Sigmoid colon (tissue), 7 donors: Measurements from ENCODE around the gene ZNF24. TPM values are rescaled to one million over a fixed set of nuclear protein-coding genes. Genes with fewer than 3 reads are reported as not detected.

Experiments used
- DNase-seq: peaks from one replicate; pipeline ENCODE4 v3.0.0-alpha.2; 2019
- H3K27ac ChIP-seq, 4 donors: fragments of 200-600 bp; sonication (generic); one replicate each; pipeline ENCODE4 v1.5.1; 2016 to 2019; ENCODE audit warnings: mild to moderate bottlenecking in 1 of 4
- H3K27me3 ChIP-seq, 3 donors: fragments of 200-600 bp; sonication (generic); one replicate each; pipeline ENCODE4 v1.5.1; 2019; ENCODE audit warnings: mild to moderate bottlenecking in 1 of 3
- H3K36me3 ChIP-seq, 4 donors: fragments of 200-600 bp; sonication (generic); one replicate each; pipeline ENCODE4 v1.5.1; 2016 to 2019
- H3K4me1 ChIP-seq, 4 donors: fragments of 200-600 bp; sonication (generic); one replicate each; pipeline ENCODE4 v1.5.1; 2017 to 2019
- H3K4me3 ChIP-seq, 4 donors: fragments of 200-600 bp; sonication (generic); one replicate each; pipeline ENCODE4 v1.5.1; 2017 to 2019; ENCODE audit warnings: mild to moderate bottlenecking in 2 of 4, moderate library complexity in 1 of 4
- H3K9me3 ChIP-seq, 4 donors: fragments of 200-600 bp in 3 of 4; sonication (generic) in 3 of 4; one replicate each; pipeline versions ENCODE4 v1.5.1 to v1.6.1; 2013 to 2019
- CTCF ChIP-seq, 4 experiments: fragments of 450-650 bp in 3 of 4; fragments of 200-600 bp in 1 of 4; IDR thresholded peaks; one replicate each; pipeline ENCODE4 v1.5.1; 2016 to 2019; ENCODE audit warnings: antibody characterized with exemption in 4 of 4, mild to moderate bottlenecking in 3 of 4, moderate library complexity in 2 of 4
- EP300 ChIP-seq, 4 donors: sonication (generic); formaldehyde crosslinking; IDR thresholded peaks; one replicate each; pipeline ENCODE4 v1.6.1; 2017; ENCODE audit warnings: antibody characterized with exemption in 4 of 4
- POLR2A ChIP-seq, 2 donors: fragments of 450-650 bp; IDR thresholded peaks; one replicate each; pipeline ENCODE4 v1.6.1; 2016; ENCODE audit warnings: antibody characterized with exemption in 2 of 2, mild to moderate bottlenecking in 2 of 2, moderate library complexity in 2 of 2
- POLR2AphosphoS5 ChIP-seq, 4 donors: sonication (generic); formaldehyde crosslinking; IDR thresholded peaks; one replicate each; pipeline ENCODE4 v1.6.1; 2017; ENCODE audit warnings: antibody characterized with exemption in 4 of 4
- WGBS, 2 donors: extraction: QIAGEN DNeasy Blood & Tissue Kit; methylation state at CpG; one replicate each; pipeline ENCODE4 v1.1.7; 2013; 5-methylcytosine and 5-hydroxymethylcytosine counted together
- intact Hi-C: fragments of 100-400 bp; cut with DNase I; formaldehyde crosslinking; loops from one replicate; pipeline ENCODE4 v1.15.1; 2023
- polyA plus RNA-seq, 3 donors: library from polyadenylated mRNA; stranded (reverse); fragments of 200-250 nt; gene quantifications; one replicate each; pipeline ENCODE4 v1.2.3, GENCODE V29; 2013
- total RNA-seq, 4 donors: library from RNA; depleted of rRNA; stranded (reverse); fragments of >200 nt; gene quantifications; one replicate each; pipeline ENCODE4 v1.1.0, GENCODE V29; 2016
- donor health status: healthy with polysubstance abuse.
- donor health status: Bipolar disorder and iron deficiency.
- donor health status: healthy.

Gene ZNF24
- total and polyA plus RNA-seq, 7 donors = 12.0 to 49.4 (median 32.4) TPM

DNA sequence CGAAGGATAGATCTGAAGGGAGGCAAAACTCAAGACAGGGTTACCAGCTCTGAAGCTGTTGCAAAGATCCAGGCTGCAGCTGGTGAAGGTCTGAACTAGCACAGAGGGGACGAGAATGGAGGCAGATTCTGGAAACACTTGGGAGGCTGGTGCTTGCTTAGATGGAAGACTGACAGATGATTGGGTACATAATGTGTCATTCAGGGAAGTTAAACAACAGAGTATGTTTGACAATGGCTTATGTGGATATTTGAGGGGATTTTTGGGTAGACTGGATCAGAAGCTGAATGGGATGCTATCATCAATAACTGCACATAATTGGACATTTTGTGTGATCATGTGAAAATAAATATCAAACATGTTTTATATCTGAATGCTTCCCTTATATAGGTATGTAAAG is 35.2 kb upstream of the ZNF24 start:
- WGBS, 2 donors = 85 to 86% methylated on average over 2 of the region's 2 CpGs
- TF ChIP-seq POLR2A (IDR thresholded peaks at IDR 0.05) = no peak
- TF ChIP-seq POLR2AphosphoS5 (IDR thresholded peaks at IDR 0.05) = no peak
- no peak for TF ChIP-seq EP300 (IDR thresholded peaks at IDR 0.05)
- no peak for TF ChIP-seq CTCF (IDR thresholded peaks at IDR 0.05)
- Histone ChIP-seq H3K27me3 (no peaks in the 10 kb centered on the region), H3K27ac (no peak overlapping the region), H3K9me3 (no peaks in the 10 kb centered on the region), H3K4me1 (peaks cover 0 to 11% (median 5%) of the 10 kb centered on the region in 4 donors), H3K36me3 (no peaks in the 10 kb centered on the region), H3K4me3 (no peak overlapping the region)
- intact Hi-C loops = loop anchor here (5.0 kb wide), 1 partner anchor 593 kb away; the partner anchor contains the start of gene RMP24
- no peak for DNase-seq

DNA sequence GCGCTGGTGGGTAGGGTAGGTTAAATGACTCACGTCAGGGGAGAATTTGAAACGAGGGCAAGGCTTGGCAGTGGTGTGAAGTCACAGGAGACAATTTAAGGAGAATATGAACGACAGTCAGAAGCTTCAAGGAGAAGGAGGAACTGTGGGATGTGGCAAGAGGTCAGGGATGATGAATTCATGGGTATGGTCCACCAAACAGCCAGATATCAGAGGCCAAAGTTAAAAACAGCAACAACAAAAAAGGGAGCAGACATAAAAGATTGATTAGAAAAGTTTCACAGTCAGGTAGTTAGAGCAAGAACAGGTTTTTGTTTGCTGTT is 34.3 kb upstream of the ZNF24 start:
- no peaks in the 10 kb centered on the region for H3K27me3 ChIP-seq
- 51 to 70% methylated on average over 4 of the region's 4 CpGs for WGBS, 2 donors
- intact Hi-C loops = loop anchor here (5.0 kb wide), 1 partner anchor 594 kb away; the partner anchor contains the start of gene RMP24
- H3K27ac ChIP-seq = no peak overlapping the region
- no peak overlapping the region for H3K4me3 ChIP-seq
- no peaks in the 10 kb centered on the region for H3K9me3 ChIP-seq
- H3K36me3 ChIP-seq = no peaks in the 10 kb centered on the region
- no peak for TF ChIP-seq EP300 (IDR thresholded peaks at IDR 0.05)
- TF ChIP-seq CTCF (IDR thresholded peaks at IDR 0.05) = no peak
- no peak for TF ChIP-seq POLR2A (IDR thresholded peaks at IDR 0.05)
- no peak for TF ChIP-seq POLR2AphosphoS5 (IDR thresholded peaks at IDR 0.05)
- peaks cover 0 to 11% (median 5%) of the 10 kb centered on the region in 4 donors for H3K4me1 ChIP-seq
- no peak for DNase-seq

GRCh38 chr18:35377875-35378573 is 33.8 kb upstream of the ZNF24 start:
- H3K4me3 ChIP-seq = no peak overlapping the region
- H3K27me3 ChIP-seq = no peaks in the 10 kb centered on the region
- H3K9me3 ChIP-seq = no peaks in the 10 kb centered on the region
- DNase-seq = no peak
- no peak for TF ChIP-seq POLR2A (IDR thresholded peaks at IDR 0.05)
- TF ChIP-seq EP300 (IDR thresholded peaks at IDR 0.05) = no peak
- TF ChIP-seq POLR2AphosphoS5 (IDR thresholded peaks at IDR 0.05) = no peak
- no peak for TF ChIP-seq CTCF (IDR thresholded peaks at IDR 0.05)
- 78 to 87% methylated on average over 14 of the region's 14 CpGs for WGBS, 2 donors
- intact Hi-C loops = loop anchor here (2.0 to 5.0 kb wide), 2 partner anchors 33 to 594 kb away; partner anchors contain the start of genes RMP24 and ZNF24
- peaks cover 0 to 11% (median 5%) of the 10 kb centered on the region in 4 donors for H3K4me1 ChIP-seq
- H3K36me3 ChIP-seq = no peaks in the 10 kb centered on the region
- H3K27ac ChIP-seq = no peak overlapping the region

GRCh38 chr18:35376742-35377695 is 32.8 kb upstream of the ZNF24 start, which contains the start of gene ZNF396:
TSS of gene ZNF396 (minus strand) at chr18:35377337. CDS start at chr18:35374292, 3,045 bp downstream.
- peaks cover 0 to 11% (median 5%) of the 10 kb centered on the region in 4 donors for H3K4me1 ChIP-seq
- no peaks in the 10 kb centered on the region for H3K27me3 ChIP-seq
- H3K27ac ChIP-seq = peak within 1 kb of the TSS in 3 of 4 donors; percentile 56 to 68 (median 62)
- H3K9me3 ChIP-seq = no peaks in the 10 kb centered on the region
- WGBS, 2 donors = 2 to 3% methylated on average over 78 of the region's 78 CpGs
- DNase-seq = peak; percentile 92
- no peaks in the 10 kb centered on the region for H3K36me3 ChIP-seq
- intact Hi-C loops = loop anchor here (2.0 to 5.0 kb wide), 2 partner anchors 32 to 595 kb away; partner anchors contain the start of genes RMP24 and ZNF24
- H3K4me3 ChIP-seq = peak within 1 kb of the TSS; percentile 60 to 91 (median 83)
- TF ChIP-seq POLR2AphosphoS5 (IDR thresholded peaks at IDR 0.05) (no peak), CTCF (IDR thresholded peaks at IDR 0.05) (no peak), POLR2A (IDR thresholded peaks at IDR 0.05) (no peak), EP300 (IDR thresholded peaks at IDR 0.05) (no peak)
